Measurements from ENCODE around the gene ZNF638. TPM values are rescaled to one million over a fixed set of nuclear protein-coding genes. Genes with fewer than 3 reads are reported as not detected.

Gene ZNF638
- total and polyA plus RNA-seq, 2 of the 4 experiments (the other 2 are of a cell fraction): 46.4 to 129 TPM

- Histone ChIP-seq H4K8ac (ENCODE audit: low read depth in 2 of 2, low read length in 2 of 2) (no peak overlapping the region), H4K20me1 (ENCODE audit: insufficient read depth, low read length) (peaks cover 17% of the 10 kb centered on the region), H3K56ac (ENCODE audit: extremely low read depth, insufficient read depth, low read length) (no peak overlapping the region), H4K5ac (ENCODE audit: low read depth, low read length) (no peak overlapping the region), H3K27me3 (ENCODE audit: control insufficient read depth, insufficient read depth, low read length) (peaks cover 7% of the 10 kb centered on the region), H3K27ac (ENCODE audit: insufficient read depth, low read length) (no peak overlapping the region), H3K4me2 (ENCODE audit: low read depth, low read length) (no peak overlapping the region), H3K36me3 (ENCODE audit: control insufficient read depth, insufficient read depth, low read length) (peaks cover 3% of the 10 kb centered on the region; the same call in 1 of the 2 replicates), H3K18ac (ENCODE audit: low read depth, low read length) (no peak overlapping the region), H3K4me3 (ENCODE audit: insufficient read depth, low read depth, low read length) (no peak overlapping the region), H3K23ac (ENCODE audit: low read depth, low read length) (no peak overlapping the region), H3K4ac (ENCODE audit: low read depth, low read length) (no peak overlapping the region), H2AFZ (replicated peaks; ENCODE audit: low read length, poor library complexity) (no peak overlapping the region), H2BK20ac (ENCODE audit: low read depth, low read length) (no peak overlapping the region), H4K91ac (ENCODE audit: insufficient read depth, low read depth, low read length) (no peak overlapping the region), H2BK5ac (ENCODE audit: low read depth, low read length, poor library complexity, severe bottlenecking) (no peak overlapping the region), H3K9me1 (ENCODE audit: insufficient read depth, low read length) (peaks cover 3% of the 10 kb centered on the region; the same call in 1 of the 2 replicates), H3K79me1 (ENCODE audit: low read depth in 1 of 2, low read length in 2 of 2) (peaks cover 9 to 21% of the 10 kb centered on the region in 2 experiments; a peak in 2 of 4 replicates), H2BK120ac (ENCODE audit: low read depth, low read length) (no peak overlapping the region), H3K14ac (replicated peaks; ENCODE audit: low read depth, low read length) (no peak overlapping the region), H2AK9ac (replicated peaks; ENCODE audit: low read depth, low read length, poor library complexity) (no peak overlapping the region), H3K4me1 (ENCODE audit: control insufficient read depth, insufficient read depth, low read length) (no peaks in the 10 kb centered on the region), H3K9me3 (ENCODE audit: control insufficient read depth, insufficient read depth, low read length) (no peaks in the 10 kb centered on the region; the same call in 1 of the 2 replicates), H2AK5ac (ENCODE audit: low read depth, low read length) (no peak overlapping the region), H2BK15ac (ENCODE audit: low read depth, low read length) (no peak overlapping the region), H3K9ac (ENCODE audit: low read depth, low read length) (no peak overlapping the region)
- no TSS peak for BruUV-seq (replicated peaks)
- ATAC-seq (ENCODE audit: low read depth) (no peak), DNase-seq (no peak)
- intact Hi-C loops (cut with micrococcal nuclease) (loop anchor here (10.0 kb wide), 1 partner anchor 195 kb away; the partner anchor contains the start of genes MCEE and MPHOSPH10), in situ Hi-C loops (cut with MboI; ENCODE audit: low sequenced_read_pairs) (no loop called here), dilution Hi-C loops (cut with HindIII; ENCODE audit: low sequenced_read_pairs, unreplicated experiment) (no loop called here)
- no peak for TF ChIP-seq POLR2A (IDR thresholded peaks at IDR 0.05; ENCODE audit: low read depth, low read length)
- no peak for TF ChIP-seq ELK1 (IDR thresholded peaks at IDR 0.05; ENCODE audit: borderline replicate concordance, low read depth, low read length)
- TF ChIP-seq USF2 (IDR thresholded peaks at IDR 0.05; ENCODE audit: low read depth, low read length): no peak
- peak; percentile 66 for TF ChIP-seq MAFK (IDR thresholded peaks at IDR 0.05; ENCODE audit: low read depth, low read length)
- CTCF ChIA-PET: interaction anchor here (0.7 to 3.8 kb wide), 2 partner anchors 30 to 180 kb away, joined by 3 to 24 read pairs; no protein-coding TSS in a partner anchor
- POLR2A ChIA-PET (ENCODE audit: unreplicated experiment): no interaction called here
Measured at GRCh38 chr2:71330155-71330554, 1.4 kb upstream of the ZNF638 start.

Measured in IMR-90 (cell line).